ENCODE measurements around the gene NEU3. TPM values are rescaled to one million over a fixed set of nuclear protein-coding genes. Genes with fewer than 3 reads are reported as not detected.

The NEU3 gene
- total RNA-seq, 1 donor from 2014 or later: 12.7 TPM

- H3K4me3 Mint-ChIP-seq: no peak overlapping the region
- no peak for DNase-seq (ENCODE audit: low read depth, low spot score)
- H3K9me3 Mint-ChIP-seq: peaks cover 2% of the 10 kb centered on the region
- no peaks in the 10 kb centered on the region for H3K4me1 Mint-ChIP-seq
- TF ChIP-seq CTCF (conservative IDR thresholded peaks at IDR 0.05): no peak
- H3K27me3 Mint-ChIP-seq (ENCODE audit: low read depth): peaks cover 4% of the 10 kb centered on the region
- H3K36me3 Mint-ChIP-seq (ENCODE audit: low read depth): peaks cover 2% of the 10 kb centered on the region
- no peak overlapping the region for H3K27ac Mint-ChIP-seq (ENCODE audit: unreplicated experiment)
Observed at GRCh38 chr11:75063741-75064314, 75.1 kb downstream of the NEU3 start.

- H3K9me3 Mint-ChIP-seq: no peaks in the 10 kb centered on the region
- DNase-seq (ENCODE audit: low read depth, low spot score): no peak
- no peaks in the 10 kb centered on the region for H3K36me3 Mint-ChIP-seq (ENCODE audit: low read depth)
- no peak overlapping the region for H3K27ac Mint-ChIP-seq (ENCODE audit: unreplicated experiment)
- no peak overlapping the region for H3K4me3 Mint-ChIP-seq
- H3K4me1 Mint-ChIP-seq: no peaks in the 10 kb centered on the region
- peaks cover 5% of the 10 kb centered on the region for H3K27me3 Mint-ChIP-seq (ENCODE audit: low read depth)
- TF ChIP-seq CTCF (conservative IDR thresholded peaks at IDR 0.05): no peak
Observed at GRCh38 chr11:75066061-75066460, 77.3 kb downstream of the NEU3 start.

Other genes starting within 250 kb of the NEU3 start
- 23.4 and 23.5 TPM in 2 replicates for gene RNF169, start 240.1 kb upstream of the NEU3 start, total RNA-seq
- gene XRRA1, start 39.8 kb upstream of the NEU3 start, total RNA-seq: 5.6 and 8.3 TPM in 2 replicates
- gene SPCS2, start 39.7 kb upstream of the NEU3 start, total RNA-seq: 186 and 197 TPM in 2 replicates
- gene OR2AT4, start 107.9 kb downstream of the NEU3 start, total RNA-seq: not detected in 2 replicates
- not detected in 2 replicates for gene SLCO2B1, start 162.2 kb downstream of the NEU3 start, total RNA-seq